Measurements from ENCODE around the gene FOXD4L1. TPM values are rescaled to one million over a fixed set of nuclear protein-coding genes. Genes with fewer than 3 reads are reported as not detected.
A peak's percentile ranks its signal among the peaks of the same experiment; 100 is the strongest.
"Not testable (repeated sequence)": the region's sequence is repeated elsewhere in the genome, so short reads cannot be mapped to it uniquely, and the experiment has no call there.

Gene FOXD4L1
- total RNA-seq, 1 donor from 2014 or later = 0.39 TPM

GRCh38 chr2:113507394-113508140 is 9.1 kb downstream of the FOXD4L1 start:
- H3K9me3 Mint-ChIP-seq; H3K36me3 Mint-ChIP-seq (ENCODE audit: low read depth); H3K4me3 Mint-ChIP-seq; DNase-seq (ENCODE audit: low spot score); H3K4me1 Mint-ChIP-seq (ENCODE audit: low read depth); intact Hi-C loops (cut with micrococcal nuclease): not testable (repeated sequence)
- Mint-ChIP-seq H3K27ac (peak overlapping the region; percentile 55), H3K27me3 (ENCODE audit: insufficient read depth) (peaks cover 26% of the 10 kb centered on the region)

GRCh38 chr2:113508187-113508586 is 9.7 kb downstream of the FOXD4L1 start:
- H3K36me3 Mint-ChIP-seq (ENCODE audit: low read depth); H3K27ac Mint-ChIP-seq; DNase-seq (ENCODE audit: low spot score); H3K4me3 Mint-ChIP-seq; intact Hi-C loops (cut with micrococcal nuclease); H3K9me3 Mint-ChIP-seq; H3K4me1 Mint-ChIP-seq (ENCODE audit: low read depth): not testable (repeated sequence)
- H3K27me3 Mint-ChIP-seq (ENCODE audit: insufficient read depth) = peaks cover 22% of the 10 kb centered on the region

- H3K27ac Mint-ChIP-seq; H3K4me1 Mint-ChIP-seq (ENCODE audit: low read depth); H3K4me3 Mint-ChIP-seq; intact Hi-C loops (cut with micrococcal nuclease); DNase-seq (ENCODE audit: low spot score); H3K9me3 Mint-ChIP-seq; H3K36me3 Mint-ChIP-seq (ENCODE audit: low read depth): not testable (repeated sequence)
- peaks cover 17% of the 10 kb centered on the region for H3K27me3 Mint-ChIP-seq (ENCODE audit: insufficient read depth)
Measured at GRCh38 chr2:113510913-113511312, 12.4 kb downstream of the FOXD4L1 start.

- intact Hi-C loops (cut with micrococcal nuclease); H3K4me1 Mint-ChIP-seq (ENCODE audit: low read depth); DNase-seq (ENCODE audit: low spot score); H3K36me3 Mint-ChIP-seq (ENCODE audit: low read depth); H3K27ac Mint-ChIP-seq; H3K9me3 Mint-ChIP-seq; H3K4me3 Mint-ChIP-seq: not testable (repeated sequence)
- peaks cover 17% of the 10 kb centered on the region for H3K27me3 Mint-ChIP-seq (ENCODE audit: insufficient read depth)
Measured at GRCh38 chr2:113511859-113512258, 13.4 kb downstream of the FOXD4L1 start.

- H3K9me3 Mint-ChIP-seq; H3K4me1 Mint-ChIP-seq (ENCODE audit: low read depth); H3K4me3 Mint-ChIP-seq; H3K36me3 Mint-ChIP-seq (ENCODE audit: low read depth); H3K27me3 Mint-ChIP-seq (ENCODE audit: insufficient read depth); H3K27ac Mint-ChIP-seq; DNase-seq (ENCODE audit: low spot score); intact Hi-C loops (cut with micrococcal nuclease): not testable (repeated sequence)
Measured at GRCh38 chr2:113515457-113515856, 17.0 kb downstream of the FOXD4L1 start.

GRCh38 chr2:113515995-113516394 is 17.5 kb downstream of the FOXD4L1 start:
- H3K36me3 Mint-ChIP-seq (ENCODE audit: low read depth); H3K9me3 Mint-ChIP-seq; DNase-seq (ENCODE audit: low spot score); H3K27ac Mint-ChIP-seq; H3K27me3 Mint-ChIP-seq (ENCODE audit: insufficient read depth); H3K4me3 Mint-ChIP-seq; intact Hi-C loops (cut with micrococcal nuclease); H3K4me1 Mint-ChIP-seq (ENCODE audit: low read depth): not testable (repeated sequence)

GRCh38 chr2:113517025-113517424 is 18.6 kb downstream of the FOXD4L1 start:
- H3K9me3 Mint-ChIP-seq; H3K27ac Mint-ChIP-seq; intact Hi-C loops (cut with micrococcal nuclease); H3K36me3 Mint-ChIP-seq (ENCODE audit: low read depth); H3K4me1 Mint-ChIP-seq (ENCODE audit: low read depth); H3K27me3 Mint-ChIP-seq (ENCODE audit: insufficient read depth); DNase-seq (ENCODE audit: low spot score); H3K4me3 Mint-ChIP-seq: not testable (repeated sequence)

GRCh38 chr2:113520837-113521236 is 22.4 kb downstream of the FOXD4L1 start:
- DNase-seq (ENCODE audit: low spot score); H3K36me3 Mint-ChIP-seq (ENCODE audit: low read depth); H3K9me3 Mint-ChIP-seq; H3K4me1 Mint-ChIP-seq (ENCODE audit: low read depth); intact Hi-C loops (cut with micrococcal nuclease); H3K27ac Mint-ChIP-seq; H3K4me3 Mint-ChIP-seq; H3K27me3 Mint-ChIP-seq (ENCODE audit: insufficient read depth): not testable (repeated sequence)

GRCh38 chr2:113521492-113521891 is 23.0 kb downstream of the FOXD4L1 start:
- H3K27me3 Mint-ChIP-seq (ENCODE audit: insufficient read depth); H3K9me3 Mint-ChIP-seq; H3K4me3 Mint-ChIP-seq; DNase-seq (ENCODE audit: low spot score); H3K4me1 Mint-ChIP-seq (ENCODE audit: low read depth); H3K27ac Mint-ChIP-seq; intact Hi-C loops (cut with micrococcal nuclease); H3K36me3 Mint-ChIP-seq (ENCODE audit: low read depth): not testable (repeated sequence)

GRCh38 chr2:113524986-113525385 is 26.5 kb downstream of the FOXD4L1 start:
- H3K4me3 Mint-ChIP-seq; H3K4me1 Mint-ChIP-seq (ENCODE audit: low read depth); DNase-seq (ENCODE audit: low spot score); H3K27me3 Mint-ChIP-seq (ENCODE audit: insufficient read depth); H3K36me3 Mint-ChIP-seq (ENCODE audit: low read depth); intact Hi-C loops (cut with micrococcal nuclease); H3K9me3 Mint-ChIP-seq; H3K27ac Mint-ChIP-seq: not testable (repeated sequence)

- H3K4me3 Mint-ChIP-seq; DNase-seq (ENCODE audit: low spot score); H3K9me3 Mint-ChIP-seq; H3K27ac Mint-ChIP-seq; H3K27me3 Mint-ChIP-seq (ENCODE audit: insufficient read depth); intact Hi-C loops (cut with micrococcal nuclease); H3K4me1 Mint-ChIP-seq (ENCODE audit: low read depth); H3K36me3 Mint-ChIP-seq (ENCODE audit: low read depth): not testable (repeated sequence)
Measured at GRCh38 chr2:113527350-113528045, 29.0 kb downstream of the FOXD4L1 start.

- H3K4me1 Mint-ChIP-seq (ENCODE audit: low read depth); DNase-seq (ENCODE audit: low spot score); intact Hi-C loops (cut with micrococcal nuclease); H3K27me3 Mint-ChIP-seq (ENCODE audit: insufficient read depth); H3K36me3 Mint-ChIP-seq (ENCODE audit: low read depth); H3K9me3 Mint-ChIP-seq; H3K27ac Mint-ChIP-seq; H3K4me3 Mint-ChIP-seq: not testable (repeated sequence)
Measured at GRCh38 chr2:113528126-113528525, 29.7 kb downstream of the FOXD4L1 start.

- H3K4me3 Mint-ChIP-seq; H3K4me1 Mint-ChIP-seq (ENCODE audit: low read depth); H3K9me3 Mint-ChIP-seq; intact Hi-C loops (cut with micrococcal nuclease); DNase-seq (ENCODE audit: low spot score); H3K27ac Mint-ChIP-seq; H3K36me3 Mint-ChIP-seq (ENCODE audit: low read depth): not testable (repeated sequence)
- H3K27me3 Mint-ChIP-seq (ENCODE audit: insufficient read depth) = peaks cover 11% of the 10 kb centered on the region
Measured at GRCh38 chr2:113528904-113529303, 30.4 kb downstream of the FOXD4L1 start.

All from activated T-helper 1 cell treated with anti-CD3 and anti-CD28 coated beads, Interleukin-12 subunit alpha, Interleukin-12 subunit beta, Interleukin-2, Interleukin-4 antibody, amounts not matched to agents 30 ng/mL and 10 ng/mL and 1 ng/mL, durations not matched to agents 14 hours and 24 hours and 36 hours (primary cell).